DND-41 (cell line): Measurements from ENCODE around the gene CNTNAP1.

Source experiments
- EZH2 ChIP-seq: IDR thresholded peaks from 3 replicates; pipeline ENCODE4 v1.6.1; 2012; ENCODE audit warnings: borderline replicate concordance, low read depth, mild to moderate bottlenecking, moderate library complexity, low read length, inconsistent platforms; ENCODE audit not compliant: severe bottlenecking
- TF ChIP-seq, protein P1 (sequence below): IDR thresholded peaks from 2 replicates; pipeline ENCODE4 v1.5.1; 2012; ENCODE audit warnings: borderline replicate concordance, low read length, moderate library complexity, mild to moderate bottlenecking; ENCODE audit not compliant: poor library complexity, severe bottlenecking; ENCODE audit errors: extremely low read depth

DNA sequence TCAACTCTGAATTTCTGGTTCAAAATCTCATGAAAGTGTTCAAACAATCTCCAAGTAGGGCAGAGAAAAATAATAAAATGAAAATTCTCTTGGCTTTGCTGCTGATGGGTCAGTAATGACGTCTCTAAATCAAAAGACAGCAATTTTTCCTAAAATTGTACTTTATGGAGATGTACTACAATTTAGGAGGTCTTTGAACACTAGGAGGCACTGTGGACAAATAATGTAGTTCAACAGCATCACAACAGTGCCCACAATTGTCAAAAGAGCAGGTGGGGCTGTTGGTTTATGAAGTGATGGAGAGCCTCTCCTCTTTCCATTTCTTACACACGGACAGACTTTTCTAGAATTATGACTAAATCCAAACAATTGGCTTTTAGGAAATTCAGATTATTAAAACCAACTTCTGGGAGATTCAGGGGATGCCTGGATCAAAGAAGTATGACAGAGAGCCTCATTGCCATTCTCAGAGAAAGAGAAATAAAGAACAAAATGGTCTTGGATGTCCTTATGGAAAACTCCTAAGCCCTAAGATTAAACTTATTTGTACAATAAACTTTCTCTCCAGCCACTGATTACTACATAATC lies 38.8 kb downstream of the CNTNAP1 start:
- TF ChIP-seq, protein P1, sequence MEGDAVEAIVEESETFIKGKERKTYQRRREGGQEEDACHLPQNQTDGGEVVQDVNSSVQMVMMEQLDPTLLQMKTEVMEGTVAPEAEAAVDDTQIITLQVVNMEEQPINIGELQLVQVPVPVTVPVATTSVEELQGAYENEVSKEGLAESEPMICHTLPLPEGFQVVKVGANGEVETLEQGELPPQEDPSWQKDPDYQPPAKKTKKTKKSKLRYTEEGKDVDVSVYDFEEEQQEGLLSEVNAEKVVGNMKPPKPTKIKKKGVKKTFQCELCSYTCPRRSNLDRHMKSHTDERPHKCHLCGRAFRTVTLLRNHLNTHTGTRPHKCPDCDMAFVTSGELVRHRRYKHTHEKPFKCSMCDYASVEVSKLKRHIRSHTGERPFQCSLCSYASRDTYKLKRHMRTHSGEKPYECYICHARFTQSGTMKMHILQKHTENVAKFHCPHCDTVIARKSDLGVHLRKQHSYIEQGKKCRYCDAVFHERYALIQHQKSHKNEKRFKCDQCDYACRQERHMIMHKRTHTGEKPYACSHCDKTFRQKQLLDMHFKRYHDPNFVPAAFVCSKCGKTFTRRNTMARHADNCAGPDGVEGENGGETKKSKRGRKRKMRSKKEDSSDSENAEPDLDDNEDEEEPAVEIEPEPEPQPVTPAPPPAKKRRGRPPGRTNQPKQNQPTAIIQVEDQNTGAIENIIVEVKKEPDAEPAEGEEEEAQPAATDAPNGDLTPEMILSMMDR: peak; percentile 81
- no peak for TF ChIP-seq EZH2
